ENCODE data around the gene ZFR.
"Not testable (repeated sequence)": the region's sequence is repeated elsewhere in the genome, so short reads cannot be mapped to it uniquely, and the experiment has no call there.

ZFR gene

DNA sequence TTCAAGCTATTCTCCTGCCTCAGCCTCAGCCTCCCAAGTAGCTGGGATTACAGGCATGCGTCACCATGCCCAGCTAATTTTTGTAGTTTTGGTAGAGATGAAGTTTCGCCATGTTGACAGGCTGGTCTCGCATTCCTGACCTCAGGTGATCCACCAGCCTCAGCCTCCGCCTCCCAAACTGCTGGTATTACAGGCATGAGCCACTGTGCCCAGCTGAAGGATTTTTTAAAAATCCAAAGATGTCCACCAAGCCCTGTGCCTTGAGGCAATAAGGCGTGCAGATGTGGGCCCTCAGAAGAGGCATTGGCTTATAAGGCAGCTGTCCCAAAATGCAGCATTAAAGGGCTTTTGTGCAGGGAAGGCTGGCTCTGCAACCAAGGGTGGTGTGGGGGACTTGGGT, 10.3 kb upstream of the ZFR start:
- DNase-seq (ENCODE audit: low read depth): no peak
- TF ChIP-seq, protein P1, sequence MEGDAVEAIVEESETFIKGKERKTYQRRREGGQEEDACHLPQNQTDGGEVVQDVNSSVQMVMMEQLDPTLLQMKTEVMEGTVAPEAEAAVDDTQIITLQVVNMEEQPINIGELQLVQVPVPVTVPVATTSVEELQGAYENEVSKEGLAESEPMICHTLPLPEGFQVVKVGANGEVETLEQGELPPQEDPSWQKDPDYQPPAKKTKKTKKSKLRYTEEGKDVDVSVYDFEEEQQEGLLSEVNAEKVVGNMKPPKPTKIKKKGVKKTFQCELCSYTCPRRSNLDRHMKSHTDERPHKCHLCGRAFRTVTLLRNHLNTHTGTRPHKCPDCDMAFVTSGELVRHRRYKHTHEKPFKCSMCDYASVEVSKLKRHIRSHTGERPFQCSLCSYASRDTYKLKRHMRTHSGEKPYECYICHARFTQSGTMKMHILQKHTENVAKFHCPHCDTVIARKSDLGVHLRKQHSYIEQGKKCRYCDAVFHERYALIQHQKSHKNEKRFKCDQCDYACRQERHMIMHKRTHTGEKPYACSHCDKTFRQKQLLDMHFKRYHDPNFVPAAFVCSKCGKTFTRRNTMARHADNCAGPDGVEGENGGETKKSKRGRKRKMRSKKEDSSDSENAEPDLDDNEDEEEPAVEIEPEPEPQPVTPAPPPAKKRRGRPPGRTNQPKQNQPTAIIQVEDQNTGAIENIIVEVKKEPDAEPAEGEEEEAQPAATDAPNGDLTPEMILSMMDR (IDR thresholded peaks at IDR 0.05; ENCODE audit: control insufficient read depth, extremely low read depth, insufficient read depth): no peak
- H3K4me3 ChIP-seq (ENCODE audit: low read depth, low read length): no peak overlapping the region

DNA sequence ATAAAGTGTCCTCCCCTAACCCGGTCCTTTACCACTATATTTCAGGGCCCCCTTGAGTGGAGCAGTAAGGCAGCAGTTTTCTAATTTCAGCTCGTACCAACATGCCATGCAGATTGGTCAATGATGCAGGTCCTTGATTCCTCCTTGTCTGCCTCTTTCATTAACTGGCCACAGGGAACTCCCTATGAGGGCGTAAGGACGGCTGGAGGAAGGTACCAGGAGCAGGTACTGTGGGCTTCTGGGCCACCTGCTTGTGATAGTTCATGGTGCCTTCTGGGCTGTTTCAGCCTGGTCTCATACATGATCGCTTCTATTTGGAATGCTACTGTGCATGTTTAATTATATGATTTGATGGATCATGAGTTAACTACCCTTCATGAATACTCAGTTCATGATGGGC, 9.4 kb upstream of the ZFR start:
- DNase-seq (ENCODE audit: low read depth): no peak
- TF ChIP-seq, protein P1 (IDR thresholded peaks at IDR 0.05; ENCODE audit: control insufficient read depth, extremely low read depth, insufficient read depth): no peak
- no peak overlapping the region for H3K4me3 ChIP-seq (ENCODE audit: low read depth, low read length)

GRCh38 chr5:32452316-32452715, 7.8 kb upstream of the ZFR start:
- not testable (repeated sequence) for DNase-seq (ENCODE audit: low read depth); H3K4me3 ChIP-seq (ENCODE audit: low read depth, low read length)

DNA sequence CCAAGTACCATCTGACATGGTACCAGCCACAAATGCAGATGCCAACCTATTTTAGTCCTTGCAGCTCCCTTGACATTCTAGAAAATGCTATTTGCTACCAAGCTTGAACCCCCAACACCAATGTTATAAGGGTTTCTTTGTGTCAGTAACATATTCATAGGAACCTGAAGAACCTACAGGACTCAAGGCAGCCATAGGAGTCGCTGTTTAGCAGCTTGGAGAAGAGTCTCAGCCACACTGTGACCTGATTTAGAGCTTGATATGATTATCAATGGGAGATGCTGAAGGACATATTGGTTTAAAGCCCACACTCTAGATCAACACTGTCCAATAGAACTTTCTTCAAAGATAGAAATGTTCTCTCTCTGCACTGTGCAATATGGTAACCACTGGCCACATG, 6.4 kb upstream of the ZFR start:
- no peak for DNase-seq (ENCODE audit: low read depth)
- H3K4me3 ChIP-seq (ENCODE audit: low read depth, low read length): no peak overlapping the region
- TF ChIP-seq, protein P1 (IDR thresholded peaks at IDR 0.05; ENCODE audit: control insufficient read depth, extremely low read depth, insufficient read depth): no peak

GRCh38 chr5:32449262-32449661, 4.7 kb upstream of the ZFR start:
- TF ChIP-seq, protein P1 (IDR thresholded peaks at IDR 0.05; ENCODE audit: control insufficient read depth, extremely low read depth, insufficient read depth): no peak
- no peak overlapping the region for H3K4me3 ChIP-seq (ENCODE audit: low read depth, low read length)
- DNase-seq (ENCODE audit: low read depth): no peak

DNA sequence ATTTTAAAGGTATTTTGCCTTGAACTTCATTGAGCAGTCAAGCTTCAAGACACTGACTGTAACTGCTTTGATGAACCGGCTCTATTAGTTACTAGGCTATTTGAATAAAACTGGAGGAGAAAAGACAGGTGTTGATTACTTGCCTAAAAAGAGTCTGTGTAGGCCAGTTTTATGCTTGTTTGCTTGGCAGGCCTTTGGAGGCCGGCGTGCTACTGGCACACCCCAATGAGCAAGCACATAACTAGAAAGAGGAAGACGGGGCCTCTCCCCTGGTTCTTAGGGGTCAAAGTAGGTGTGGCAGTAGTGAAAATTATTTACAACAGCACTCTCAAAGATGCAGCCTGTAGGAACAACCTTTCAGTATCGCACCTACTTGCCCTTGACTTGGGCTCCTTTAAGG, 2.1 kb upstream of the ZFR start:
- H3K4me3 ChIP-seq (ENCODE audit: low read depth, low read length): no peak overlapping the region
- TF ChIP-seq, protein P1 (IDR thresholded peaks at IDR 0.05; ENCODE audit: control insufficient read depth, extremely low read depth, insufficient read depth): no peak
- DNase-seq (ENCODE audit: low read depth): no peak

GRCh38 chr5:32445831-32446614, 1.5 kb upstream of the ZFR start:
- H3K4me3 ChIP-seq (ENCODE audit: low read depth, low read length): no peak overlapping the region
- TF ChIP-seq, protein P1 (IDR thresholded peaks at IDR 0.05; ENCODE audit: control insufficient read depth, extremely low read depth, insufficient read depth): no peak
- no peak for DNase-seq (ENCODE audit: low read depth)
